ENCODE results near the gene PROSER2. TPM values are rescaled to one million over a fixed set of nuclear protein-coding genes. Genes with fewer than 3 reads are reported as not detected.

PROSER2 gene
- total and polyA plus RNA-seq, 2 of the 13 experiments (the other 11 are each of a cell fraction or from before 2014, with no cell fraction given), result 6.9 to 7.7 TPM

- peak; percentile 56; the same call in 1 of the 2 replicates for TF ChIP-seq HNF4G (IDR thresholded peaks at IDR 0.05; ENCODE audit: borderline replicate concordance, low read depth, low read length)
- no peak for TF ChIP-seq HNF4G (CRISPR knock-in tag; IDR thresholded peaks at IDR 0.05; ENCODE audit: borderline replicate concordance, low read depth)
- 0 out of 2 replicates have a peak, but pooled peaks have one; percentile 25 for TF ChIP-seq ARID2 (CRISPR knock-in tag; IDR thresholded peaks at IDR 0.05; ENCODE audit: borderline replicate concordance)
- 0 out of 2 replicates have a peak, but pooled peaks have one; percentile 39 for TF ChIP-seq IKZF5 (CRISPR knock-in tag; IDR thresholded peaks at IDR 0.05)
- TF ChIP-seq HMG20A (CRISPR knock-in tag; IDR thresholded peaks at IDR 0.05; ENCODE audit: borderline replicate concordance), result peak; percentile 83
- TF ChIP-seq ATF2 (CRISPR knock-in tag; IDR thresholded peaks at IDR 0.05), result peak; percentile 23; the same call in 1 of the 2 replicates
- TF ChIP-seq RERE (CRISPR knock-in tag; IDR thresholded peaks at IDR 0.05; ENCODE audit: low read depth), result 0 out of 2 replicates have a peak, but pooled peaks have one; percentile 33
- no peak for TF ChIP-seq JUN (CRISPR knock-in tag; IDR thresholded peaks at IDR 0.05)
- TF ChIP-seq CBX2 (IDR thresholded peaks at IDR 0.05; ENCODE audit: low read depth, low read length), result no peak
- no peak for TF ChIP-seq CBX2 (CRISPR knock-in tag; IDR thresholded peaks at IDR 0.05; ENCODE audit: low read depth)
- 0 out of 2 replicates have a peak, but pooled peaks have one; percentile 52 for TF ChIP-seq MLX (CRISPR knock-in tag; IDR thresholded peaks at IDR 0.05)
- TF ChIP-seq SNAPC5 (CRISPR knock-in tag; IDR thresholded peaks at IDR 0.05; ENCODE audit: borderline replicate concordance), result 0 out of 2 replicates have a peak, but pooled peaks have one; percentile 26
- TF ChIP-seq SNAPC2 (CRISPR knock-in tag; IDR thresholded peaks at IDR 0.05), result no peak
- TF ChIP-seq ZBTB8A (CRISPR knock-in tag; IDR thresholded peaks at IDR 0.05; ENCODE audit: borderline replicate concordance, low read depth), result no peak
- TF ChIP-seq EP300 (IDR thresholded peaks at IDR 0.05; ENCODE audit: low read depth in 2 of 2, low read length in 2 of 2), result peak in 1 of 2 experiments; percentile 8; a peak in 1 of 4 replicates
- no peak for TF ChIP-seq EP300 (CRISPR knock-in tag; IDR thresholded peaks at IDR 0.05; ENCODE audit: borderline replicate concordance)
- TF ChIP-seq TFAP4 (IDR thresholded peaks at IDR 0.05; ENCODE audit: borderline replicate concordance, low read depth), result peak; percentile 67
- peak; percentile 32; the same call in 1 of the 2 replicates for TF ChIP-seq SOX13 (IDR thresholded peaks at IDR 0.05)
- peak in 1 of 2 experiments; percentile 67; a peak in 2 of 4 replicates for TF ChIP-seq SOX13 (CRISPR knock-in tag; conservative IDR thresholded peaks at IDR 0.05 in 1 of 2, IDR thresholded peaks at IDR 0.05 in 1 of 2)
Measured at GRCh38 chr10:11831520-11831951, 8.4 kb downstream of the PROSER2 start (continued).

All from HepG2 (cell line).